ENCODE measurements around the gene HIF1AN.

- TF ChIP-seq CTCF (IDR thresholded peaks at IDR 0.05) (no peak), POLR2A (IDR thresholded peaks at IDR 0.05) (no peak)
These were observed 9.2 kb downstream of the HIF1AN start for GRCh38 chr10:100544950-100545349.
